Esophagus squamous epithelium (tissue), 4 donors: ENCODE results near the gene CAMTA1.

Source experiments
- POLR2A ChIP-seq, 4 donors: fragments of 450-650 bp; IDR thresholded peaks; one replicate each; pipeline ENCODE4 v1.6.1; 2017; ENCODE audit warnings: antibody characterized with exemption in 4 of 4, mild to moderate bottlenecking in 4 of 4, moderate library complexity in 3 of 4
- TF ChIP-seq, protein P1 (sequence below), 6 experiments: fragments of 450-650 bp in 4 of 6; fragments of 200-600 bp in 2 of 6; sonication (generic) in 2 of 6; IDR thresholded peaks; one replicate each; pipeline ENCODE4 v1.5.1; 2016 to 2019; ENCODE audit warnings: antibody characterized with exemption in 6 of 6, mild to moderate bottlenecking in 4 of 6, moderate library complexity in 4 of 6

DNA sequence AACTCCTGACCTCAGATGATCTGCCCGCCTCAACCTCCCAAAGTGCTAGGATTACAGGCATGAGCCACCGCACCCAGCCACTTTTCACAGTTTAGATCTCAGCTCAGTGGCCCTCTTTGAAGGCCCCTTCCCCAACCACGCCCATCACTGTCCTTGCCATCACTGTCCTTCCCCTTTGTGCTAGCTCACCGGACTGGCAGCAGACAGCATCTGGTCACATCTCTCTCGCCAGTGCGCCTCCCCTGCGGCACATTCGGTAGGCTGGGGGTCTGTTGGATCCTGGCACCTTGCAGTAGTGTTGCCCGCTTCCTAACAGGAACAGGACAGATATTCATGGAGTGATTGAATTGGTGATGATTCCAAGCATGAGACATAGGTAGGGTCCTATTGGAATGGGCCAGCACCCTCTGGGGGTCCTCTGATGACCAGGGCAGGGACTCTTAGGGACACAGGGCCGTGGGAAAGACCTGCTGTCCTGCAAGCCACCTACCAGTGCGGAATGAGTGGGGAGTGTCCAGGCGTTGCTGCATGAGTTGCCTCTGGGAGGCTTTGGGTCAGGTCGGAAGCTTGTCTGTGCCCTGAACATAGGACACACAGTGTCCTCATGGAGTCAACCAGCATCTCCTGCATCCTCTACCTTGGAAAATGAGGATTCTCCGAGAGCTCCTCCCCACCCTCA, 807.0 kb downstream of the CAMTA1 start:
- TF ChIP-seq, protein P1, sequence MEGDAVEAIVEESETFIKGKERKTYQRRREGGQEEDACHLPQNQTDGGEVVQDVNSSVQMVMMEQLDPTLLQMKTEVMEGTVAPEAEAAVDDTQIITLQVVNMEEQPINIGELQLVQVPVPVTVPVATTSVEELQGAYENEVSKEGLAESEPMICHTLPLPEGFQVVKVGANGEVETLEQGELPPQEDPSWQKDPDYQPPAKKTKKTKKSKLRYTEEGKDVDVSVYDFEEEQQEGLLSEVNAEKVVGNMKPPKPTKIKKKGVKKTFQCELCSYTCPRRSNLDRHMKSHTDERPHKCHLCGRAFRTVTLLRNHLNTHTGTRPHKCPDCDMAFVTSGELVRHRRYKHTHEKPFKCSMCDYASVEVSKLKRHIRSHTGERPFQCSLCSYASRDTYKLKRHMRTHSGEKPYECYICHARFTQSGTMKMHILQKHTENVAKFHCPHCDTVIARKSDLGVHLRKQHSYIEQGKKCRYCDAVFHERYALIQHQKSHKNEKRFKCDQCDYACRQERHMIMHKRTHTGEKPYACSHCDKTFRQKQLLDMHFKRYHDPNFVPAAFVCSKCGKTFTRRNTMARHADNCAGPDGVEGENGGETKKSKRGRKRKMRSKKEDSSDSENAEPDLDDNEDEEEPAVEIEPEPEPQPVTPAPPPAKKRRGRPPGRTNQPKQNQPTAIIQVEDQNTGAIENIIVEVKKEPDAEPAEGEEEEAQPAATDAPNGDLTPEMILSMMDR (IDR thresholded peaks at IDR 0.05): no peak
- no peak for TF ChIP-seq POLR2A (IDR thresholded peaks at IDR 0.05)
